Liver (tissue), 9 donors: ENCODE data around the gene EHMT1. TPM values are rescaled to one million over a fixed set of nuclear protein-coding genes. Genes with fewer than 3 reads are reported as not detected.

Source experiments
- DNase-seq: peaks from one replicate; pipeline ENCODE4 v3.0.0-alpha.2; 2017; ENCODE audit warnings: low spot score
- H3K27ac ChIP-seq, 2 donors: one replicate each; pipeline ENCODE4 v1.7.0; 2013; ENCODE audit warnings: inconsistent platforms in 2 of 2, low read length in 2 of 2, control low read depth in 1 of 2, low read depth in 1 of 2, mild to moderate bottlenecking in 1 of 2
- H3K27me3 ChIP-seq, 4 donors: one replicate each; pipeline versions ENCODE4 v1.6.1 to v1.7.0; 2013; ENCODE audit warnings: low read length in 3 of 4, inconsistent platforms in 1 of 4, mild to moderate bottlenecking in 1 of 4, moderate library complexity in 1 of 4; ENCODE audit not compliant: control insufficient read depth in 4 of 4, insufficient read depth in 4 of 4
- H3K36me3 ChIP-seq, 4 donors: one replicate each; pipeline versions ENCODE4 v1.6.1 to v1.7.0; 2013; ENCODE audit warnings: low read length in 3 of 4, mild to moderate bottlenecking in 3 of 4, low read depth in 1 of 4, moderate library complexity in 1 of 4; ENCODE audit not compliant: control insufficient read depth in 4 of 4, insufficient read depth in 3 of 4
- H3K4me1 ChIP-seq, 4 donors: one replicate each; pipeline versions ENCODE4 v1.6.1 to v1.7.0; 2013; ENCODE audit warnings: low read length in 3 of 4, mild to moderate bottlenecking in 3 of 4, moderate library complexity in 1 of 4; ENCODE audit not compliant: control insufficient read depth in 4 of 4, insufficient read depth in 4 of 4
- H3K4me3 ChIP-seq, 3 donors: one replicate each; pipeline versions ENCODE4 v1.6.1 to v1.7.0; 2013; ENCODE audit warnings: low read length in 3 of 3, control low read depth in 1 of 3, low read depth in 1 of 3, mild to moderate bottlenecking in 1 of 3
- H3K9ac ChIP-seq, 2 donors: one replicate each; pipeline ENCODE4 v1.7.0; 2013; ENCODE audit warnings: low read length in 2 of 2, mild to moderate bottlenecking in 2 of 2, moderate library complexity in 2 of 2, control low read depth in 1 of 2, low read depth in 1 of 2
- H3K9me3 ChIP-seq, 4 donors: one replicate each; pipeline versions ENCODE4 v1.6.1 to v1.7.0; 2013; ENCODE audit warnings: low read length in 3 of 4; ENCODE audit not compliant: control insufficient read depth in 4 of 4
- ATF3 ChIP-seq: IDR thresholded peaks from 2 replicates; pipeline ENCODE4 v1.6.1; 2016; ENCODE audit warnings: antibody characterized with exemption
- CTCF ChIP-seq: fragments of 150-350 bp; IDR thresholded peaks from 2 replicates; pipeline ENCODE4 v1.5.1; 2017; ENCODE audit warnings: improper control_type of control experiment, low read depth, low read length; ENCODE audit not compliant: missing input control
- EGR1 ChIP-seq, 2 donors: IDR thresholded peaks; 2 replicates each; pipeline ENCODE4 v1.6.1; 2016 to 2018; ENCODE audit warnings: antibody characterized with exemption in 2 of 2, low read depth in 2 of 2
- FOXA2 ChIP-seq: IDR thresholded peaks from 2 replicates; pipeline ENCODE4 v1.6.1; 2016; ENCODE audit warnings: antibody characterized with exemption
- GABPA ChIP-seq, 2 donors: IDR thresholded peaks in 1 of 2; conservative IDR thresholded peaks in 1 of 2; 2 replicates each; pipeline ENCODE4 v1.6.1; 2016; ENCODE audit warnings: antibody characterized with exemption in 2 of 2, mild to moderate bottlenecking in 1 of 2, moderate library complexity in 1 of 2
- HNF4G ChIP-seq: IDR thresholded peaks from 2 replicates; pipeline ENCODE4 v1.6.1; 2016; ENCODE audit warnings: antibody characterized with exemption
- MAX ChIP-seq: IDR thresholded peaks from 2 replicates; pipeline ENCODE4 v1.6.1; 2016; ENCODE audit warnings: antibody characterized with exemption
- RXRA ChIP-seq, 2 donors: IDR thresholded peaks; 2 replicates each; pipeline ENCODE4 v1.6.1; 2017 to 2018; ENCODE audit warnings: antibody characterized with exemption in 2 of 2, mild to moderate bottlenecking in 1 of 2
- ZBTB33 ChIP-seq: IDR thresholded peaks from 2 replicates; pipeline ENCODE4 v1.6.1; 2016; ENCODE audit warnings: antibody characterized with exemption
- WGBS: extraction: QIAGEN DNeasy Blood & Tissue Kit; methylation state at CpG from one replicate; pipeline ENCODE4 v1.1.7; 2013; 5-methylcytosine and 5-hydroxymethylcytosine counted together
- polyA plus RNA-seq, 2 donors: library from polyadenylated mRNA; stranded (reverse) in 1 of 2; unstranded in 1 of 2; fragments of 200-250 nt in 1 of 2; fragments of >200 nt in 1 of 2; fragmentation: Nextera tagmentation in 1 of 2; extraction: Ambion mirVana in 1 of 2; gene quantifications; one replicate each; pipeline versions ENCODE4 v1.2.1 to v1.2.3, GENCODE V29; 2013 to 2015
- total RNA-seq, 2 donors: library from RNA; depleted of rRNA; stranded (reverse); fragments of >200 nt; gene quantifications; one replicate each; pipeline ENCODE4 v1.2.3, GENCODE V29; 2014
- donor health status: healthy.
- donor health status: healthy.
- donor health status: healthy.
- donor health status: healthy.
- donor health status: healthy.

Gene EHMT1
- total and polyA plus RNA-seq, 4 donors = 16.1 to 48.2 (median 27.3) TPM

- Histone ChIP-seq H3K9me3 (no peaks in the 10 kb centered on the region), H3K27me3 (no peaks in the 10 kb centered on the region), H3K4me1 (peaks cover 3 to 22% (median 12%) of the 10 kb centered on the region in 4 donors), H3K9ac (no peak overlapping the region), H3K4me3 (no peak overlapping the region), H3K36me3 (no peaks in the 10 kb centered on the region), H3K27ac (no peak overlapping the region)
- 98% methylated on average over 7 of the region's 7 CpGs for WGBS
- DNase-seq = no peak
- TF ChIP-seq ZBTB33 = no peak
- no peak for TF ChIP-seq EGR1 (IDR thresholded peaks at IDR 0.05; ENCODE audit: low read depth in 2 of 2)
- TF ChIP-seq FOXA2 = no peak
- TF ChIP-seq CTCF = no peak
- no peak for TF ChIP-seq ATF3
- TF ChIP-seq MAX = no peak
Observed at GRCh38 chr9:137688261-137688660, 69.5 kb downstream of the EHMT1 start.

GRCh38 chr9:137688725-137689124, 69.9 kb downstream of the EHMT1 start:
- Histone ChIP-seq H3K4me3 (no peak overlapping the region), H3K9me3 (no peaks in the 10 kb centered on the region), H3K36me3 (no peaks in the 10 kb centered on the region), H3K27me3 (no peaks in the 10 kb centered on the region), H3K4me1 (peaks cover 3 to 22% (median 12%) of the 10 kb centered on the region in 4 donors), H3K9ac (no peak overlapping the region), H3K27ac (no peak overlapping the region)
- WGBS = 58% methylated on average over 8 of the region's 8 CpGs
- DNase-seq = no peak
- TF ChIP-seq ZBTB33 (no peak), HNF4G (no peak), CTCF (no peak), RXRA (IDR thresholded peaks at IDR 0.05) (no peak), GABPA (IDR thresholded peaks at IDR 0.05 in 1 of 2, conservative IDR thresholded peaks at IDR 0.05 in 1 of 2) (no peak)
